Nephron progenitor cell (in vitro differentiated cells): ENCODE measurements around the gene PHC2.

ENCODE experiments used
- DNase-seq: peaks from one replicate; pipeline ENCODE4 v3.0.0; 2021
- H3K27ac Mint-ChIP-seq: 2 replicates; pipeline ENCODE4 v1.8.0; 2021; ENCODE audit warnings: mild to moderate bottlenecking, moderate library complexity, mixed read lengths
- H3K27me3 Mint-ChIP-seq: 2 replicates; pipeline ENCODE4 v1.8.0; 2021; ENCODE audit warnings: mild to moderate bottlenecking, low read depth, mixed read lengths; ENCODE audit not compliant: poor library complexity
- H3K36me3 Mint-ChIP-seq: 2 replicates; pipeline ENCODE4 v1.8.0; 2021; ENCODE audit warnings: low read depth, mixed read lengths
- H3K4me1 Mint-ChIP-seq: 2 replicates; pipeline ENCODE4 v1.8.0; 2021; ENCODE audit warnings: mixed read lengths
- H3K4me3 Mint-ChIP-seq: 2 replicates; pipeline ENCODE4 v1.8.0; 2021; ENCODE audit warnings: mild to moderate bottlenecking, moderate library complexity, mixed read lengths
- H3K9me3 Mint-ChIP-seq: 2 replicates; pipeline ENCODE4 v1.8.0; 2021; ENCODE audit warnings: mild to moderate bottlenecking, moderate library complexity, mixed read lengths
- CTCF ChIP-seq: fragments of 200-600 bp; sonication (generic); IDR thresholded peaks from 2 replicates; pipeline ENCODE4 v1.5.0; 2021; ENCODE audit warnings: antibody characterized with exemption

The PHC2 gene

DNA sequence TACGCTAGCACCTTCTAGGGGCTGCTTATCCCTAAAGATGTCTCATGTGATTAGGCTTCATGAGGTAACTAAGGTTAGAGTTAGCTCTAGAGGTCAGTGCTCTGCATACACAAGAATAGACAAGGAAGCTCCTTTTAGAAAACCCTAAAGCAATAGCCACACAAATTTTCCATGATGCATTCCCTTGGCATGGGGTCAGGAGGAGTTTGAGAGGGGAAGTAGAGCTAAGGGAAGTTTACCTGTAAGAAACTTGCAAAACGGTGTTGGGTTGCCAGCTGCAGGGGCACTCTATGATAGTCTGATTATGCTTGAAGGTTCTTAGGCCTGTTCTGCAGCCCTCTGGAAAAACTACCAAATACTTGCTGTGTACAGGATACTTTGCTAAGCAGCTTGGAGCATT lies 71.0 kb downstream of the PHC2 start:
- TF ChIP-seq CTCF: no peak
- Mint-ChIP-seq H3K36me3 (peaks cover 62% of the 10 kb centered on the region), H3K4me1 (peaks cover 80% of the 10 kb centered on the region), H3K27ac (peak overlapping the region; percentile 73), H3K4me3 (no peak overlapping the region), H3K9me3 (no peaks in the 10 kb centered on the region), H3K27me3 (peaks cover 7% of the 10 kb centered on the region)
- DNase-seq: no peak

DNA sequence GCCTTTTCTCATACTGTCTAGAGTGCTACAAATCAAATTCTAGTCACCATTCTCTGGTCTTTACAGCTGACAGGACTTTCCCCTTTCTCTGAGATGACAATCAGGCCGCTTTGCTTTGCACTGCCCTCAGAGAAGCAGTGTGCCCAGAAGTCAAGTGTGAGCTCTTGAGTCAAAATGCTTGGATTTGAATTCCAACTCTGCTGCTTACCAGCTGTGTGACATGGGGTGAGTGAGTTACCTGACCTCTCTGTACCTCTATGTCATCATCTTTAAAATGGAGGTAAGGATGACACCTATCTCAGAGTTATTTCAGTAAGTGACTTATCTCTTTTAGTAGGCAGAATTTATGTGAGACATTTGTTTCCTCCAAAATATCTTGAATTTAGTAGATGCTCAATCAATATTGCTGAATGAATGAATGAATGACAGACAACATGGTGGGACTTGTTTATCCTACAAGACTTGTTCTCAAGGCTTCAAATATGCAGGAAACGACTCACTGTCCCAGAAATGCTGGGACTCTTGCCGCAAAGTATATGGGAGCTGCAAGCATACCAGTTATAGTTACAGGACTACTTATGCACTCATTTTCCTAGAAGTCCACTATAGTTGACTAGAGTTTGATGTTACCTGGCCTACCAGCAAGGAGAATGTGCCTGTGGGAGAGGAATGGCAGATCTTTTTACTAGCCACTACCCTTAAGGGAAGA lies 71.9 kb downstream of the PHC2 start:
- H3K9me3 Mint-ChIP-seq: no peaks in the 10 kb centered on the region
- no peak for TF ChIP-seq CTCF
- no peak for DNase-seq
- peaks cover 74% of the 10 kb centered on the region for H3K4me1 Mint-ChIP-seq
- H3K36me3 Mint-ChIP-seq: peaks cover 70% of the 10 kb centered on the region
- peaks cover 7% of the 10 kb centered on the region for H3K27me3 Mint-ChIP-seq
- H3K27ac Mint-ChIP-seq: peak overlapping the region; percentile 73
- H3K4me3 Mint-ChIP-seq: no peak overlapping the region

DNA sequence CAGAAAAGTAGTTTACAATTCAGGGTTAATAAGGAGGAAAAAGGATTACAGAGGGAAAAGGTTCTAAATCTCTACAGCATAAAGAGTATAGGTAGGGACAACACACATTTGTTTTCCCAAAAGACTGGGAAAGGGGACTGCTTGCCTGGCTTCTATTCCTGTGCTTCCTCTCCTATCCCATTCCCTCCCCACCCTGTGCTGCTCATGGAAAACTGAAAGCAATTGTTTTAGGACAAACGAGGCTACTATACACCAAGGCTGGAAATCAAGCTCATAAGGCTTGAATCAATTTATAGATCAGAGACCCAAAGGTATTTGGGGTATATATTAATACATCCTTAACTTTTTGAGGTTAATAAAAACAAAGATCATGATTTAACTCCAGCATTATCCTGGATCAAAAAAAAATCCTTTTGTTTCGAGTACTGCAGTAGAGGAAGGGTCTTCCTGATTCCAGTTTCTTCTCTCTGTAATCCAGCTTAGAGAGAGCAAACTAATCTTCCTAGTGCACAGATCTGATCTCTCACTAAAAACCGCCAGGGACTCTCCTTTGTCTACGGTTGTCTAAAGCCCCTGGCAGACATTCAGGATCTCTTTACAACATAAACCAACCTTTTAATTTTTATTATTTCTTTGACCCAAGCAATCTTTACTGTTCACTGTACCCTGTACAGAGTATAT lies 72.6 kb downstream of the PHC2 start:
- Mint-ChIP-seq H3K36me3 (peaks cover 77% of the 10 kb centered on the region), H3K27ac (peak overlapping the region; percentile 94), H3K4me1 (peaks cover 74% of the 10 kb centered on the region), H3K4me3 (no peak overlapping the region), H3K27me3 (peaks cover 7% of the 10 kb centered on the region), H3K9me3 (no peaks in the 10 kb centered on the region)
- no peak for DNase-seq
- no peak for TF ChIP-seq CTCF

DNA sequence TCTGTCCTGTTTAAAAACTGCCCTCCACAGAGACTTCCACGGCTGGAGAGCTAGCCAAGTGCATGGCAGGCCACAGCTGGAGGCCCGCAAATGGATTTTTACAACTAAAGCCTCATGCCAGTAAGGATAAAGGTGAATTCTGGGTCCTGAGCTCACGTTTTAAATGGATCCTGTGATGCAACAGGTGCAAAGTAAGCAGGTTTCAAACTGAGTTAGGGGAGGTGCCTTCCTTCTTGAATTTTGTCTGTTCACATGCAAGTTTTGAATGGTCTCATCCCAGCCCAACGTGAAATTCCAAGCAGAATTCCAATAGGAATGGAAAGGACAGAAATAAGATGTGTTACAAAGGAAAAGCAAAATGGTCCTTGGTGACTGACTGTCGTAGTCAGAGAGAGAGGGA lies 73.8 kb downstream of the PHC2 start:
- H3K27ac Mint-ChIP-seq: peak overlapping the region; percentile 64
- peaks cover 74% of the 10 kb centered on the region for H3K4me1 Mint-ChIP-seq
- DNase-seq: no peak
- TF ChIP-seq CTCF: no peak
- H3K27me3 Mint-ChIP-seq: peaks cover 7% of the 10 kb centered on the region
- no peaks in the 10 kb centered on the region for H3K9me3 Mint-ChIP-seq
- H3K4me3 Mint-ChIP-seq: no peak overlapping the region
- H3K36me3 Mint-ChIP-seq: peaks cover 85% of the 10 kb centered on the region

DNA sequence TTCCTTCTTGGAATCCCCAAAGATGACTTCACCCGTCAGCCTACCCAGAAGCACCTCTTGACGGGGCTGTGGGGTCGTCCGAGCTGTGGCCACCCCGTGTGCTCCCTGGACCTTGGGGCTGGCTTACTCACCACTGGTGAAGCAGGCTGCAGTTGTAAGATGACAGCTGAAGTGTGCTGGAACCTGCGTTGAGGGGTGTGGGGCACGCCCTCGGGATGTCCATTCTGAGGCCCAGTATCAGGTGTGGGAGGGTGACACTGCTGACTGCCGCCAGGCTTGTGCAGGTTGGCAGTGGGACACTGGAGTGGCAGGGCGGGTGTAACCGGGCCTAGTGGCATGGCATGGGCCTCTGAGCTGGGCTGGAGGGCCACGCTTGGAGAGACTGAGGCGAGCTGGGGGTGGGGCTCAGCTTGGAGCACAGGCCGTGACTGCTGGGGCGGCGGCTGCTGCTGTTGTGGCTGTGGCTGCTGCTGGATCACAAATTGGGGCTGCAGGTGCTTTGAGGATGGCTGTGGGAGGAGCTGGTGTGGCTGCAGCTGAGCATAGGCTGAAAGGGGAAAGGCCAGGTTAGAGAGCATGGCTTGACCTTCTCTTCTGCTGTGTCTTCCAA lies 76.1 kb downstream of the PHC2 start:
- DNase-seq: no peak
- peaks cover 7% of the 10 kb centered on the region for H3K27me3 Mint-ChIP-seq
- peak overlapping the region; percentile 78 for H3K27ac Mint-ChIP-seq
- no peaks in the 10 kb centered on the region for H3K9me3 Mint-ChIP-seq
- H3K36me3 Mint-ChIP-seq: peaks cover 81% of the 10 kb centered on the region
- H3K4me1 Mint-ChIP-seq: peaks cover 75% of the 10 kb centered on the region
- no peak overlapping the region for H3K4me3 Mint-ChIP-seq
- TF ChIP-seq CTCF: no peak
